GM12801 (cell line): ENCODE data around the gene FOXO1.

ENCODE experiments used
- CTCF ChIP-seq: IDR thresholded peaks from one replicate; pipeline ENCODE4 v1.5.1; 2011; ENCODE audit warnings: control low read depth; ENCODE audit not compliant: insufficient read length; ENCODE audit errors: extremely low read depth

Gene FOXO1

DNA sequence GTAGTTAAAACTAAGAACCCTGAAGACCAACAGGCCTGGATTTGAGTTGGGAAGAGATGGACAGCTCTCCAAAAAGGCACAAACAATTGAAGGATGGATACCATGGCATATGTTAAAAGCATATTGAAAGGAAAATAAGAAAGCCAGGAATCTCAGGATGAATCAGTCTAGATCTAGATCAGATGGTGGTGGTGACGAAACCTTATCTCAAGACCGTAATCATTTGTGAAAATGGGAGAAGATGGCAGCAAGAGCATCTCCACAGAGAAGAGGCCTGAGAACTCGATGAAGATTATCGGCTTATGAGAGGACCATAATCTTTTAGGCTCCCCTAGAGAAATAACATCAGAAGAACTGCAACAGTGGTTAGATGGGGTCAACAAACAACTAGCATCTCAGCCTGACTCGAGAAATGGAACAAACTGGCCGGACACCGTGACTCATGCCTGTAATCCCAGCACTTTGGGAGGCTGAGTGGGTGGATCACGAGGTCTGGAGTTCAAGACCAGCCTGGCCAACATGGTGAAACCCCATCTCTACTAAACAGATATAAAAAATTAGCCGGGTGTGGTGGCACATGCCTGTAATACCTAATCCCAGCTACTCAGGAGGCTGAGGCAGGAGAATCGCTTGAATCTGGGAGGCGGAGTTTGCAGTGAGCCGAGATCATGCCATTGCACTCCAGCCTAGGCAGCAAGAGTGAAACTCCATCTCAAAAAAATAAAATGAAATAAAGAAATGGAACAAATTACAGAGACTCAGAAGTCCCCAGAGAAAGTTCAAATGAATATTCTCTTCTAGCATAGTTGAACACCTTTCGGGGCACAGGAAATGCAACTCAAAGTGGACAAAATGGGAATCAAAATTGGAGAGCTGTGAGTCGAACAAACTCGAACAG lies 47.6 kb downstream of the FOXO1 start:
- TF ChIP-seq CTCF, result no peak

GRCh38 chr13:40617801-40618356 lies 48.6 kb downstream of the FOXO1 start:
- TF ChIP-seq CTCF, result no peak

GRCh38 chr13:40615619-40616018 lies 50.8 kb downstream of the FOXO1 start:
- TF ChIP-seq CTCF, result no peak

DNA sequence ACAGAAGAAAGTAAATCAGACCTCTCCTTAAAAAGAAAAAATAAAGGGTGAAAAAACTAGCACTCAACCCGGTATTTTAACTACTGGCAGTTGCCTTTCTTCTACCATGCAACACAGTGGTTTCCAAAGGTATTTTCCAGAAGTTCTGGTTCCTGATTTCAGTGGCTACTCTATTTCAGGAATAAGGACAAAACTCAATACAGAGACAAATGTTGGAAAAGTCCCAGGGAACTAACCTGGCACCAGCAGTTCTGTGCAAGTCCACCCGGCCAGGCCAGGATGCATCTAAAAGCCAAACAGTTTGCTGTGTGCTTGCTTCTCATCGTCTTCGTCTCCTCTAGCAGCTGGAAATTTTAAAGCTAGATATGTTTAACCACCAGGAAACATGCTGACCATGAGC lies 52.5 kb downstream of the FOXO1 start:
- TF ChIP-seq CTCF, result no peak

GRCh38 chr13:40613192-40613818 lies 53.1 kb downstream of the FOXO1 start:
- TF ChIP-seq CTCF, result no peak

DNA sequence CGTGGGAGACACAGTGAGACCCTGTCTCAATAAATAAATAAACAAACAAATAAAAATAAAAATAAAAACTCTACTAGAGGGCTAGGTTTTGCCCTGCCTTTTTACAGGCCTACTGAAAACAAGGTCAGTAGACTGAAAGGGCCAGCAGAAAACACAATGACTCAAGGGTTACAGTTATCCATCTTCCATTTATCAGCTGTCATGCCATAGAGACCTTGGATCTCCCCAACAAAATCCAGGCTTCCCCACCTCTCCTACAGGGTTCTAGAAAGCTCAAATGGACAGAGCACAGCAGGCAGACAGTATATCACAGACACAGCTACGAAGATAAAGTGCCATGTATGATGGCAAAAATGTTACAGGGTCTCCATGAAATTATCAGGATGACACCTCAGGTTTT lies 54.4 kb downstream of the FOXO1 start:
- TF ChIP-seq CTCF, result no peak

DNA sequence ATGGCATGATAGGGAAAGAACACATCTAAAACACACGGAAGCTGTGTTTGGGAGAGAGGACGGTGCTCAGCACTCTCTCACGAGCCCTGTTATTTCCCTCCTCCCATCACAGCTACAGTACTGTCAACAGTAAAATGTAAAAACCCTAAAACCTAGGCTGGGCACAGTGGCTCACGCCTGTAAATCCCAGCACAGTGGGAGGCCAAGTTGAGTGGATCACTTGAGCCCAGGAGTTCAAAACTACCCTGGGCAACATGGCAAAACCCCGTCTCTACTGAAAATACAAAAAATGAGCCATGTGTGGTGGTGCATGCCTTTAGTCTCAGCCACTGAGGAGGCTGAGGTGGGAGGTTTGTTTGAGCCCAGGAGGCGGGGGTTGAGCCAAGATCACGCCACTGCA lies 54.8 kb downstream of the FOXO1 start:
- TF ChIP-seq CTCF, result no peak
